ENCODE results near the gene CLPSL2.
"Not testable (repeated sequence)": the region's sequence is repeated elsewhere in the genome, so short reads cannot be mapped to it uniquely, and the experiment has no call there.

Gene CLPSL2, protein sequence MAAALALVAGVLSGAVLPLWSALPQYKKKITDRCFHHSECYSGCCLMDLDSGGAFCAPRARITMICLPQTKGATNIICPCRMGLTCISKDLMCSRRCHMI

DNA sequence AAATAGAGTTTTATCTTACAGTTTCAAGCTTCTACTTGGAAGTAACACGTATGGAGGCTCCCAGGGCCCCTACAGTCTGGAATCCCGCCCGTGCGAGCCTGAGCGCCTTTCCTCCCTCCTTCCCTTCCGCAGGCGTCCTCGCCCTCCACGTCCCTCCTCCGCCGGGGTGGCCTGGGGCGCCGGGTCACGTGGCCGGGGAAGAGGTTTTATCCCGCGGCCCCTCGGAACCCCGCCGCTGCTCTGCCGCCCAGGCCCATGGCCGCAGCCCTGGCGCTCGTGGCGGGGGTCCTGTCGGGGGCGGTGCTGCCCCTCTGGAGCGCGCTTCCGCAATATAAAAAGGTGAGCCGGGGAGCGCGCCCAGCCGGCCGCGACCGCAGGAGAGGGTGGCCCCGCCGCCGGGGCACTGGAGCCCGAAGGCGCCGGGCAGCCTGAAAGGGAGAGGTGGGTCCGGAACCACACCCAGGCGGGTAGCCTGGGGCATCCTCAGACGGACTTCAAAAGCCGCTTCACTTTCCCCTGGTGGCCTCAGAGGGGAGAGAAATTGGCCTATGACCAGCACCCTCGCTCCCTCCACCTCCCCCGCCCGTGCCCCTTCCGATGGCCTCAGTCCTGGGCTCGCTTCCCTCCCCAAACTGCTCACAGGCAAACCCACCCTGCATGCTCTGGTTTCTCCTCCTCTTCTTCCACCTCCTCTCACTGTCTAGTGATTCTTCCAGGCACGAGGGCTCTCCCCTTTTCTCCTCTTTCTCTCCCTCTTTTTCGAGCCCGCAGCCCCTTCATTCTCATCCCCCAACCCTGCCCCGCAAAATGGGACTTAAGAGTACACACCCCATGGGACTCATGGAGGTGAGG lies at the start of gene CLPSL2:
Gene CLPSL2 (plus strand): TSS at position 235 of the 852 bp plus-strand sequence. CDS start 21 bp downstream, at position 256.
- DNase-seq, result peak; percentile 76

DNA sequence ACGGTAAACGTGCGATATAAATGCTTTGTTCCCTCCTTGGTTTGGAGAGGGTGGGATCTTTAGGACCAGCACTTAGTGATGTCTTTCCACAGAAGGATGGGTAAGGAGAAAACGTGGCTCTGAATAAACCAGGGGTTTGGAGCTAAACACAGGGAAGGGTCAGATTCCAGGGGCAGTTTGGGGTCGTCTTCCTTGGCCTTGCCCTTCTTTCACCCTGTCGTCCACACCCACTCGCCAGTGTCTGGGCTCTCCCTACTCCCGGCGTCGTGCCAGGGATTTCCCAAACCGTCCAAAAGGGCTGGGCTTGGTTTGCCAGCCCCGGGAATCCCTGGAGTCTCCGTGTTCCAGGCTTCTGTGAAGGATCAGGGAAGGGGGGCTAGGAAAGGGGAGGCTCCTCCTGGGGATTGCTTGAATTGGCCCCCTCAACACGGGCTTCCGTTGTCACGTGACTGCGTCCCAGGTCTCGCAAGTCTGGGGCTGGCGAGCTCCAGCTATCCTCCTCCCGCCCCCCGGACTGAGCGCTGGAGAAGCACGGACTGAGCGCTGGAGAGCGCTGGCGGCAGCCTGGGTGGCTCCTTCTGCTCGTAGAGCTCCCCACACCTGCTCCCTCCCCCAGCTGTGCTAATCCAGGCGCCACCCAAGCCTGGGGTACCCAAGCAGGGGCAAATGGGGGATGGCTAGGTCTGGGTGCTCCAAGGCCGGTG lies 49.0 kb upstream of the CLPSL2 start:
- peak; percentile 82 for DNase-seq

DNA sequence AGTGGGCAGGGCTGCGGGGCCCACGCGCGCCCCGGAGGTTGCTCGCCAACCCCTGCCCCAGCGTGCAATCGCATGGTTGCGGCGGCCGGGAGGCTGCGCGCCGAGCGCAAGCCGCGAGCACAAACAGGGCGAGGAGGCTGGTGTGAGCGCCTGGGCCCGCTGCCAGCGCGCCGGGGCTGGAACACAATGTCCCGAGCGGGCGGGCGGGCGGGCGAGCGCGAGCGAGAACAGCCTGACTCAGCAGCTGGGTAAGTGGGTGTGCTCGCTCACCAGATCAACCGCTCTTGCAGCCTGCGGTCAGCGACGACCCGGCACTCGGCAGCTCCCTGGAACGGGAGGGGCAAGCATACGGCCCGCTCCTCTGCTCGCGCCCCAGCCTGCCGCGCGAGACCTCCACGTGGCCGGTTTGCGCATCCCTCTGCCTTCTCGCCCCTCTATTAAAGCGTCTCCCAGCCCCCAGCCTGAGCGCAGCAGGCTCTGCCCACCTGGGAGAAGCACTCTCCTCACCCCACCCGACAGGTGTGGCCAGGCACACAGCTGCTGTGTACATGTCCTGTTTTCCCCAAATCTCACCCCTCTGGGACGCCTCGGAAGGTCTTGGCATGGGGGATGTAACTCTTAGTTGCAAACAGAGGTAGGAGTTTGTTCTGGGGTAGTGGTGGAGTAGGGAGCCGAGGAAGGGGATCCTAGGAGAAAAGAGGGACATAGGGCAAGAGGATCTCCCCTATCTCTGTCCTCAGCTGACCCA lies 48.3 kb upstream of the CLPSL2 start:
- DNase-seq, result peak; percentile 93

DNA sequence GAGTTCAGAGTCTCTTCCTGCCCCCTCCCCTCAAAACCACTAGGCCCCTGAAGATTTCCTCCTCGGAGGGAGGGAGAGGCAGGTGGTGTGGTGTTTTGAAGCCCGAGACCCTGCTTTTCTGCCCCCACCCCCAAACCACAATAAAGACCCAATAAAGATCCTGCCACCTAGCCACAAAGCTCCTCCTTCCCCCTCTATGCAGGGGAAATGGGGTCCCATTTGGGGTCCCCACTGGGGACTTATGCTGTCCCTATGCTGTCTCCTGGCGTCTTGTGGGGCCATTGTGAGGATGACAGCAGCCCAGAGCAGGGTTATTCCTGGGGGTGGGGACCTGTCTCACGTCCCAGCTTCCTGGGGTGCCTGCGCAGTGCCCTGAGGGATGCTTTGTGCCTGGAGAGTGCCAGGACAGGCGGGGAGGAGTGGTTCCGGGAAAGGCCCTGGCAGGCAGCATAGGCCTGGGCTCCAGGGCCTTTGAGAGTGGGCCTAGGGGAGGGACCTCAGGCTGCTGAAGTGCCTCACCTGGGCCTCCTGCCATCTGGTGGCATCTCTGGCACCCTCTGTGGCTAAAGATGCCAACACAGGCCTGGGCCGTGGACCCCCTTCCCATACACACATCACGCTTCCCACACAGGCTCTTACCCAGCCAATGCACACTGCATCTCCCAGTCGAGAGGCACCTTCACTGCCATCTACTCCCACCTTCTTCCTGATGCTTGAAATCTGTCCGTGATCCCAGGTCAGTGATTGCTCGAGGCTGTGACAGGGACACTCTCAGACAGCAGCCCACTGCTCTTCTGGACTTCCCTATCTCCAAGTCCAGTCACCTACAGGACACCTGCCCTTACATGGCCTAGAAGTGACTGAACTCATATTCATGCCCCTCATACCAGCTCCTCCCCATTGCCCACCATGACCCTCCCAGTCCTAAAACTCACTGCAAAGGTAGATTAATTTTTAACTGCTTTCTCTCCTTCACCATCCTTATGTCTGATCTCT lies 47.4 kb upstream of the CLPSL2 start:
- no peak for DNase-seq

DNA sequence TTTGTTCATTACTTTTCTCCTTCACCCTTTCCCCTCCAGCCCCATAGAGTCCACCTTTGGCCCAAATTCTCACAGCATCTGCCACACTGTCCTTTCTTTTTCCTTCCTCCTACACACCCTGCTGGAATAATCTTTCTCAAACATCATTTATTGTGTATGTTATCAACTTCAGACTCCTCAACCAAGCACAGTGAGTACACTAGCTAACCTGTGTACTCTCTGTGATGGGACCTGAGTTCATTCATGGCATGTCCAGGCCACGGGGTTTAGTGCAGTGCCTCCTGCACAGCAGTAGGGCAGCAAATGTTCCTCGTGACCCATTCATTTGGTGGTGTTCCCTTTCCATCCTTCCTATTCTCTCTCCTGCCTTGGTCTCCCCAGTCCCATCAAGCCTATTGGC lies 46.7 kb upstream of the CLPSL2 start:
- DNase-seq, result no peak

DNA sequence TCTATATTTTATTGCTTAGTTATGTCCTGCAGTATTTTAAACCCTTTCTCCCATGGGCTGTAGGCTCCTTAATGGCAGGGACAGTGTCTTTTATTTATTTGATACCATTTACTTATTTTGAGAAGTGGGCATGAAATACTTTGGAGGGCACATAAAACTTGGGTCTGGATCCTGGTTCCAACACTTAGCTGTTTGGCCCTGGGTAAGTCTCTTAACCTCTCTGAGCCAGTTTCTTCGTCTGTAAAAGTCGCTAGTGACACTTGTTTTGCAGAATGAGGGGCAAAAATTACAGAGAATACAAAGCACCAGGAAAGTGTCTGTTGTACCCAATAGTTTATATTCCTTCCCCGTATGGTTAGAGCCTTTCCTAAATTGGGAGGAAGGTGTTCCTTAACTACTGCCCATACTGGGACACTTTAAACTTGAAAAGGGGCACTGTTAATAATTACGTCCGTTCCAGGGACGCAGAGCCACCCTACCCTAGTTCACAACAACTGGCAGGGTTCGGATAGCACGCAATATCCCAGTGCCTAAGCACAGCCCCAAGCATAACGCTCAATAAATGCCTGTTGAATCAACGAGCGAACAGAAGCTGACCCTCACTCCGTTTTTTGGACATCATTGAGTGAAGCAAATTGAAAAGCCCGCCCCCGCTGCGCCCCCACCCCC lies 45.5 kb upstream of the CLPSL2 start:
- DNase-seq, result no peak

DNA sequence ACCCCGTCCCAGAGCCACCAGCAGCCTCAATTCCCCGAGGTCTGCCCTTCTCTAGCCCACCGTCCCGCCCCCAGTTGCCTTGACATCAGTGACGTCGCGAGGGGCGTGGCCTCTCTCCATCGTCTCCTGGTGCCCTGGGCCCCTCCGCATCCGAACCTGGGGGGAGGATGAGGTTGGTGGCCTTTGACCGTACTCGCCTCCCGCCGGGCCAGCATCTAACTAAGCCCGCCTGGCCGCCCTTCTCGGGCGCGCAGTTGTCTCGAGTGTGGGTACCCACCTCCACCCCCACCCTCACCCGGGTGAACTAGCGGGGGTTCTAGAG lies 45.0 kb upstream of the CLPSL2 start:
- peak; percentile 95 for DNase-seq

DNA sequence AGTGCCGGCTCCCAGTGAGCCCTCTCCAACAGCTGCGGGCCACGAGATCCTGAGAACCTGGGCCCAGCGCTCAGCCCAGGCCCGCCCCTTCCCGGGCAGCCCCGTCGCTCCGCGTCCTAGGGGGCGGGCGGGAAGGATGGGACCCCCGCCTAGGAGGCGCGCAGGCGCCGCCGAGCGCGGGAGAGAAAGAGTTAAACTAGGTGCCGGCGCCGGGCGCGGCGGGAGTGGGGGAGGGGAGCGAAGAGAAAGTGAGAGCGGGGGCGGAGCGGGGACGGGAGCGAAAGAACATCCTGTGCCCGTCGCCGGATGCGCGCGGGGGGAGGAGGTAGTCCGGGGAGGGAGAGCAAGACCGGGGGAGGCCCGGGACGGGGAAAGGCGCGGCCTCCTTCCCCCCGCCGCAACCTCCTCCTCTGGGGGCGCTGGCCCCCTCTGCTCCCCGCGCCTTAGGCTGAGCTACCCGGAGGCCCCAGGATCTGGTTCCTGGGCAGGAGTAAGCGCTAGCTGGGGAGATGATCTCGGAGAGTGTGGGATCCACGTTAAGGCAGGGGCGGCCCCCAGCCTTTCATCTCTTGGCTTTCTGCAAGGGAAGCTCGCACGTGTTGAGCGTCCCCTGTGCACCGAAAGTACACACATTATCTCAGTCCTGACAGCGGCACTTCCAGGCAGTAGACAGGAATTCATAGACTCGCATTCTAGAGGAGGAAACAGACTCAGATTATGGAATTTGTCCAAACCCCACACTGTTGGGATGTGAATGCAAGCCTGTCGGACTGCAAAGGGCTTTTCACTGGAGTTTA lies 44.5 kb upstream of the CLPSL2 start:
- DNase-seq, result peak; percentile 92

DNA sequence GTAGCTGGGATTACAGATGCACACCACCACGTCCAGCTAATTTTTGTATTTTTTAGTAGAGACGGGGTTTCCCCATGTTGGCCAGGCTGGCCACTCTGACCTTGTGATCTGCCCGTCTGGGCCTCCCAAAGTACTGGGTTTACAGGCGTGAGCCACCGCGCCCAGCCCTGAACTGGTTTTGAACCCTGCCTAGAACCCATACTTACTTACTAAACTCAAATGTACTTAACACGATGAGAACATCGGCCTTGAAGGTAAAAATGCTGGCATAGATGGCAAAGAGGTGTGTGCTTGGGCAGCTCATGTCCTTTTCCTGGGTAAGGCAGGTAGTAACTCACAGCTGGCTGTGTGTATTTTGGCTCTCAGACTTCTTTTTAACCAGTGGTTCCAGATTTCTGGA lies 42.8 kb upstream of the CLPSL2 start:
- no peak for DNase-seq

DNA sequence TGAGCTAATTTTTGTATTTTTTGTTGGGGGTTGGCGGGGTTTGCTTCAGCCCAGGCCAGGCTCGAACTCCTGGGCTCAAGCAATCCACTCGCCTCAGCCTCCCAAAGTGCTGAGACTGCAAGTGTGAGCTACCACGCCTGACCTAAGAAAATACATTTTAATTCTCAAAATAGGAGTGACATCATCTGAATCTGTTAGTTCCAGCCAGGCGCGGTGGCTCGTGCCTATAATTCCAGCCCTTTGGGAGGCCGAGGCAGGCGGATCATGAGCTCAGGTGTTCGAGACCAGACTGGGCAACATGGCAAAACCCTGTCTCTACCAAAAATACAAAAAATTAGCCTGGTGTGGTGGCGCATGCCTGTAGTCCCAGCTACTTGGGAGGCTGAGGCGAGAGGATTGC lies 42.1 kb upstream of the CLPSL2 start:
- not testable (repeated sequence) for DNase-seq

DNA sequence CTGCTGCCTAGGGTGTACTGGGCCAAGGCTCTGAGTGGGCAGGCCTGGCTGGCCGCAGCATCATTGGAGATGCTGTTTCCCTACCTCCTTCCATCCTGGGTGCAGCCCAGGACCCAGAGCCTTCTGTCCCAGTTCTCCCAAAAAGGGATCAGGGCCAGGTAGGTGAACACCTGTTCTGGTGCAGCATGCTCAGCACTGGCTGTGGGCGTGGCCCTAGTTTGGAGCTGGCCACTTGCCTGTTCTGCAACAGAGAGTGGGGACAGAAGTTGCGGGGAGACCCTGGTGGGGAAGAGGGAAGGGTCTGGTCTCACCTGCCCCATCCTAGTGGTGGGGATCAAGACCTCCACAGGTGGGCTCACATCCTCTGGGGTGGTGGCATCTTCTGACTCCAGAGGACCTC lies 40.9 kb upstream of the CLPSL2 start:
- no peak for DNase-seq

DNA sequence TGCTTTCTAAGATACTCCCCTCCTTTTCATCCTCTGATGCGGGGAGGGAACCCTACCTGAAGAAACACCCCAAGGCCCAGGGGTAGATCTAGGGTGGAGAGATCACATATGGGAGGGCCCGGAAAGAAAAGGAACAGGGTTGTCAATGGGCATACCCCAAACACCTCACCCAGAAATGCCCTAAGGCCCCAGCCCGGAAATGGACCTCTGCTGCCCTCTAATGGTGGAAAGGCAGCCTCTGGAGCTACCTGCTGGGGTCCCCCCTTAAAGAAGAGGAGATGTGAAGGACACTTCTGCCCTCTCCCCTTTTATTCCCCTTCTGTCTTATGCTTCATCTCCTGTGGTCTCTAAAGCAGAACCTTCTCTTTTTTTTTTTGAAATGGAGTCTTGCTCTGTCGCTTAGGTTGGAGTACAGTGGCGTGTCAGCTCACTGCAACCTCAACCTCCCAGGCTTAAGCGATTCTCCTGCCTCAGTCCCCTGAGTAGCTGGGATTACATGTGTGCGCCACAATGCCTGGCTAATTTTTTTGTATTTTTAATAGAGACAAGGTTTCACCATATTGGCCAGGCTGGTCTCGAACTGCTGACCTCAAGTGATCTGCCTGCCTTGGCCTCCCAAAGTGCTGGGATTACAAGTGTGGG lies 40.0 kb upstream of the CLPSL2 start:
- DNase-seq, result peak; percentile 78

DNA sequence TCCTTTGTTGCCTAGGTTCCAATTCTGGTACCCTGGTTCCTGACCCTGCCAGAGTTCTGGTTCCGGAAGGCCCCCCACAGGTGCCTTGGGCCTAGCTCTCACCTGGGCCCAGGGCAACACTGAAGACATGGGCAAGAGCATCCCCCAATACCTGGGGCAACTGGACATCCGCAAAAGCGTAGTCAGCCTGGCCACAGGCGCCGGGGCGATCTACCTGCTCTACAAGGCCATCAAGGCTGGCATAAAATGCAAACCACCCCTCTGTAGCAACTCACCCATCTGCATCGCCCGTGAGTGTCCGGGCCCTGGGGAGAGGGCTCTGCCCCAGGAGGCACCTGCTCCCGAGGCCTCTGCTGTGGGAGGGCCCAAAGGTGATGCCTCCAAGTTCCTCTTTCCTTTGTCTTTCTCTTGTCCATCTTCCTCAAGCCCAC lies 39.4 kb upstream of the CLPSL2 start, which contains the start of gene ARMC12:
Gene ARMC12 (plus strand): TSS at position 51 of the 431 bp plus-strand sequence. CDS start 77 bp downstream, at position 128.
- no peak for DNase-seq

DNA sequence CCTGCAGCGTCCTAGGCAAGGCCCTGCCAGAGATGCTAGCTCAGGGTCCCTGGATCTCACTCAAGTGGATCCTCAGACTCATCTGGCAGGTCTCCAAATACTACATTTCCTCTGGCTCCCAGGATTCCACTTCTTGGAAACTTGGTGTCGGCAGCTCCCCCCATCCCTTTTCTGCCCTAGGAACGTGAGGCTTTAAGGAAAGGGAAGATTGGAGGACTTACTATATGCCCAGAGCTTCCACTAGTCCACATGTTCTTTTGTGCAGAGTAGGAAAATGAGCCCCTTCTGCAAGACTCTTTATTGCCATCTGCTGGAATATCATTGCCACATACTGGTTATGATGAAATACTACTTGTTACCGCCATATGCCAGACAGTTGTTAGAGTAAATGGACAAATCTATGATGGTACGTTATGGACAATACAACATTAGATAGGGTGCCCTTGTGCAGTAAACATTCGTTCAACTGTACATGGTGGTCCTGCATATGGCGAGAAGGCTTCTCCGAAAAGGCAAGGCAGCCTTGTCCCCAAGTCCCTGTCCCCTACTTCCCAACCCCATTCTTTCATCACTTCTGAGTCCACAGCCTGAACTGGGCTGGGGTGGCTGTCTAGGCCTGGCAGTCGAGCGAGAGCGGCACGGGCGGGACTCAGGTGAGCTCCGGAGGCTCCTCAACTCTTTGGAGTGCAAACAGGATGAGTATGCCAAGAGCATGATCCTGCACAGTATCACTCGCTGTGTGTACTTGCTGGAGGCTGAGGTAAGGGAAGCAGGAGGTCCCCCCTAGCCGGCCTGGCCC lies 38.8 kb upstream of the CLPSL2 start:
- no peak for DNase-seq

DNA sequence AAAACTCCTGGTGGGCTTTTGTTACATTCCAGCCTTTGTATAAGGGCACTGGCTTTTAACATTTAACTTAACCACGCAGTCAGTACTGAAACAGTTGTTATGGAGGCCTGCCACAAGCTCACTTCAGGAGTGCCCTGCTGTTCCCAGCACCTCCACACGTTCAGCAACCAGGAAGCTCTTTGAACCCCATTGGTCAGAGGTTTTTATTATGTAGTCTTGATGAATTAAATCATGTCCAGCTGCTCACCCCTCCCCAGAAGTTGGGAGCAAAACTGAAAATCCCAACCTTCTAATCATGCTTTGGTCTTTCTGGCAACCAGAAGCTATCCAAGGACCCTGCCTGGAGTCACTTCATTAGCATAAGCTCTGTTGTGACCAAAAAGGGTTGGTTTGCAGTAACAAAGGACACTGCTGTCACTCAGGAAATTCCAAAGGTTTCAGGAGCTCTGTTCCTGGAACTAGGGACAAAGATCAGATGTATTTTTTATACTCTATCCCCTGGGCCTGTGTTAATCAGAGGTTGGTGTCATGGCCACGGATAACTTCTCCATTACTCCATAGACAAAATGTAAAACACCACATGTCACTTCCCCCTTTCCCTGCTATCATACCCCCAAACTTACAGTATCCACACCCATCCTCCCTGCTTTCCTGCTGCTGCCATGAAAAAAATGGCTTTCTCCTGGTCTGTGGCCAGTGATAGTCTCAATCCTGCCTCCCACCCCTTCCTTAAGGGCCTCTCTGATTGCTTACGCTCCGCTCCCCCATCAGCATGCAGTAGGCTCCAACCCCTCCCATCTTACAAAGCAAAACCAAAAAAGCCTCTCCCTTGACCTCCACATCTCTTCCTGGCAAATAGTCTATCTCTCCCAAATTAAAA lies 36.5 kb upstream of the CLPSL2 start:
- DNase-seq, result no peak

DNA sequence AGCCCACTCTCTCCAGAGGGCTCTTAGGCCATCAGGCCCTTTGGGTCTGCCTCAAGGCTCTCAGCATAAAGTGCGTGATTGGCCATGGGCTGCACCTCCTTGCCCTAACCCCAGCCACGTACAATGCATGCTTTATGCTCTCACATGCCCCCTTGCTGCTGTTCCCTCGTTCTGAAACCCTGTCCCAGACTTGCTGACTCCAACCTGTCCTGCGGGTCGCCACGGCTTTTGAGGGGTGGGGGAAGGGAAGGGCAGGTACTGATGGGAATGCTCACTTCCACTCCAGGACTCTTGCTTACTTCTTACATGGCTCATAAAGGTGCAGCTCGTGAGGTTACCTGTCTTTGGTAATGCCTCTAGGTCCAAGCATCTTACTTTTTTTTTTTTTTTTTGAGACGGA lies 33.6 kb upstream of the CLPSL2 start:
- DNase-seq, result peak; percentile 93

DNA sequence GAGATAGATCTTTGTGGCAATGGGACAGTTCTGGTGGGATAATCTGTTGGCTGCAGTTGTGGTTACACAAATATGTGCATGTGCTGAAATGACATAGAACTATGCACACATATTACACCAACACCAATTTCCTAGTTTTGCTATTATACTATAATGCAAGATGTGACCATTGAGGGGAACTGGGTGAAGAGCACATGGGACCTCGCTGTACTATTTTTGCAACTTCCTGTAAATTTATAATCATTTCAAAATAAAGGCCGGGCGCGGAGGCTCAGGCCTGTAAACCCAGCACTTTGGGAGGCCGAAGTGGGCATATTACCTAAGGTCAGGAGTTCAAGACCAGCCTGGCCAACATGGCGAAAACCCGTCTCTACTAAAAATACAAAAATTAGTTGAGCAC lies 30.9 kb upstream of the CLPSL2 start:
- DNase-seq, result no peak

DNA sequence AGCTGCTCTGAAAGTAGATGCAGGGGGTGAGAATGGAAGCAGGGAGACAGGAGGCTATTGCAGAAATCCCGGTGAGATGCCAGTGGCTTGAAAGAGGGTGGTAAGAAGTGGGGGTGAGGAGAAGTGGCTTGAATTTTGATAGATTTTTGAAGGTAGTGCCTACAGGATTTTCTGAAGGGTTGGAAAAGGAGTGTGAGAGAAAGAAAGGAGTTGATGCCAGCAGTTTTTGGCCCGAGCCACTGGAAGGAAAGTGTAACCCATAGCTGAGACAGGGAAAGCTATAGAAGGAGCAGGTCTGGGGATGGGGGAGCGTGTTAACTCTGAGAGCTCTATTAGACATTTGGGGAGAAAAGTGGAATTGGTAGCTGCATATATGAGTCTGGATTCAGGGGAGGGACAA lies 29.9 kb upstream of the CLPSL2 start:
- DNase-seq, result no peak

Measured in islet precursor cell (in vitro differentiated cells).